ENCODE data around the gene ALS2CL. TPM values are rescaled to one million over a fixed set of nuclear protein-coding genes. Genes with fewer than 3 reads are reported as not detected.

The ALS2CL gene
- total RNA-seq, 1 experiment from 2014 or later = 16.4 TPM

DNA sequence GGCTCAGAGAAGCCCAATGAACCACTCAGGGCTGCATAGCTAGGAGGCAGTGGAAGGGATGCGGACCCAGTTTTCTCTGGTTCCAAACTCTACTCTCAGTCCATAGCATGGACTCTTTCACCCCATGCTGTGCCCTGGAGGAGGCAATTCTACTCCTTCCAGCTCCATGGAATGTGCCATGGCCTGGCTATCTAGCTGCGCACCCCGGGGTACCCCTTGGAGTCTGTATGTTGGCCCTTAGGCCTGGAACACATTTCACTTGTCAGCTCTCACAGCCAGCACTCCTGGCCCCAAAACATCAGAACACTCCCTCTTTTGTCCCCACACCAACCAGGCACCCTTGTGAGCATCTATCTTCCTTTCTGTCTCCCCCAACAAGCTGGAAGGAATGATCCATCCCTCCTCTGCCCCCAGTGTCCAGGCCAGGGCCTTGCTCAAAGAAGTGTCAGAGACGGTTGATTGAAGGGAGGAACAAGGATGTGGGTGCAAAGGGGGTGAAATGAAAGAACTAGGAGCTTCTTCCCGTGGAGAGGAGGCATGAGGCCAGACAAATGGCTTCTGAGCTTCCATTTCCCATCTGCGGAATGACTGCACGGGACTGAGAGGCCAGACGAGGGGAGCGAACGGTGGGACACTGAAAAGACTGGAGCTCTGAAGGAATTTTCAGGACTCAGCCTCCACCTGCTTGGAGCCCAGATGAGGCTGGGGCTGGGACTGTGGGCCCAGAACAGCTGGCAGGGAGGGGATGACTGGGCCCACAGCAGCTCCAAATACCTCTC, 21.4 kb upstream of the ALS2CL start:
- CTCF ChIA-PET = interaction anchor here (1.3 kb wide), 1 partner anchor 9 kb away, joined by 3 read pairs; no protein-coding TSS in a partner anchor
- no peak for TF ChIP-seq SRF (IDR thresholded peaks at IDR 0.05; ENCODE audit: low read depth)
- TF ChIP-seq ZBTB33 (IDR thresholded peaks at IDR 0.05; ENCODE audit: extremely low read depth, insufficient replicate concordance, low read length) = no peak
- no peak for TF ChIP-seq CEBPB (IDR thresholded peaks at IDR 0.05; ENCODE audit: low read depth)
- no peak for TF ChIP-seq FOSL1 (IDR thresholded peaks at IDR 0.05; ENCODE audit: low read depth)
- no peak for TF ChIP-seq SIN3A (IDR thresholded peaks at IDR 0.05; ENCODE audit: low read depth)
- TF ChIP-seq ZFX (IDR thresholded peaks at IDR 0.05) = no peak
- TF ChIP-seq ELF1 (IDR thresholded peaks at IDR 0.05; ENCODE audit: borderline replicate concordance, low read depth) = no peak
- no peak for TF ChIP-seq EZH2phosphoT487 (IDR thresholded peaks at IDR 0.05; ENCODE audit: borderline replicate concordance)
- TF ChIP-seq JUND (IDR thresholded peaks at IDR 0.05) = no peak
- TF ChIP-seq, protein P1, sequence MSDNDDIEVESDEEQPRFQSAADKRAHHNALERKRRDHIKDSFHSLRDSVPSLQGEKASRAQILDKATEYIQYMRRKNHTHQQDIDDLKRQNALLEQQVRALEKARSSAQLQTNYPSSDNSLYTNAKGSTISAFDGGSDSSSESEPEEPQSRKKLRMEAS (IDR thresholded peaks at IDR 0.05) = no peak
- no peak for TF ChIP-seq RAD21 (IDR thresholded peaks at IDR 0.05; ENCODE audit: low read depth)
- no peak for TF ChIP-seq TCF7L2 (IDR thresholded peaks at IDR 0.05; ENCODE audit: borderline replicate concordance, extremely low read depth, insufficient read depth, insufficient read length)
- TF ChIP-seq POLR2A (IDR thresholded peaks at IDR 0.05; ENCODE audit: borderline replicate concordance, extremely low read depth, insufficient read depth, insufficient read length) = no peak
- TF ChIP-seq REST (IDR thresholded peaks at IDR 0.05; ENCODE audit: low read depth) = no peak
- TF ChIP-seq CBX3 (IDR thresholded peaks at IDR 0.05; ENCODE audit: low read depth) = no peak
- POLR2A ChIA-PET = no interaction called here

More for the DNA sequence above, 21.4 kb upstream of the ALS2CL start:
- H3K36me3 ChIP-seq (ENCODE audit: control insufficient read depth in 1 of 2, insufficient read depth in 2 of 2, low read length in 2 of 2) = no peaks in the 10 kb centered on the region
- no peak overlapping the region for H3K9ac ChIP-seq (ENCODE audit: low read length)
- no peak for DNase-seq (ENCODE audit: low read depth, low spot score)
- H3K79me2 ChIP-seq (ENCODE audit: insufficient read depth, low read length) = no peaks in the 10 kb centered on the region
- H3K9me2 ChIP-seq (ENCODE audit: insufficient read depth) = no peaks in the 10 kb centered on the region
- H2AFZ ChIP-seq (ENCODE audit: low read depth, low read length, poor library complexity, severe bottlenecking) = no peak overlapping the region
- BruUV-seq (replicated peaks) = no TSS peak
- H4K20me1 ChIP-seq (ENCODE audit: insufficient read depth) = no peaks in the 10 kb centered on the region
- H3K4me3 ChIP-seq (replicated peaks in 1 of 2; ENCODE audit: low read depth in 1 of 2, low read length in 2 of 2) = no peak overlapping the region
- H3K27me3 ChIP-seq (ENCODE audit: insufficient read depth, low read length) = no peaks in the 10 kb centered on the region
- no peak for ATAC-seq
- RAD21 ChIA-PET (ENCODE audit: low non-redundant PET in 1 of 2, low total read pairs in 2 of 2, uncharacterized antibody in 2 of 2, unreplicated experiment in 2 of 2) = no interaction called here
- no peaks in the 10 kb centered on the region for H3K4me1 ChIP-seq (ENCODE audit: control insufficient read depth in 1 of 2, insufficient read depth in 2 of 2, low read length in 2 of 2)
- H3K9me3 ChIP-seq (ENCODE audit: control insufficient read depth in 1 of 2, insufficient read depth in 1 of 2, low read depth in 1 of 2, low read length in 2 of 2) = no peaks in the 10 kb centered on the region
- no peak overlapping the region for H3K27ac ChIP-seq (ENCODE audit: low read depth, low read length)
- intact Hi-C loops (cut with micrococcal nuclease) = no loop called here
- no peak overlapping the region for H3K4me2 ChIP-seq (ENCODE audit: low read length)

All from HCT116 (cell line).